Measurements from ENCODE around the gene SLC45A2. TPM values are rescaled to one million over a fixed set of nuclear protein-coding genes. Genes with fewer than 3 reads are reported as not detected.

Gene SLC45A2
- total RNA-seq, 1 donor from 2014 or later: 2.4 TPM

DNA sequence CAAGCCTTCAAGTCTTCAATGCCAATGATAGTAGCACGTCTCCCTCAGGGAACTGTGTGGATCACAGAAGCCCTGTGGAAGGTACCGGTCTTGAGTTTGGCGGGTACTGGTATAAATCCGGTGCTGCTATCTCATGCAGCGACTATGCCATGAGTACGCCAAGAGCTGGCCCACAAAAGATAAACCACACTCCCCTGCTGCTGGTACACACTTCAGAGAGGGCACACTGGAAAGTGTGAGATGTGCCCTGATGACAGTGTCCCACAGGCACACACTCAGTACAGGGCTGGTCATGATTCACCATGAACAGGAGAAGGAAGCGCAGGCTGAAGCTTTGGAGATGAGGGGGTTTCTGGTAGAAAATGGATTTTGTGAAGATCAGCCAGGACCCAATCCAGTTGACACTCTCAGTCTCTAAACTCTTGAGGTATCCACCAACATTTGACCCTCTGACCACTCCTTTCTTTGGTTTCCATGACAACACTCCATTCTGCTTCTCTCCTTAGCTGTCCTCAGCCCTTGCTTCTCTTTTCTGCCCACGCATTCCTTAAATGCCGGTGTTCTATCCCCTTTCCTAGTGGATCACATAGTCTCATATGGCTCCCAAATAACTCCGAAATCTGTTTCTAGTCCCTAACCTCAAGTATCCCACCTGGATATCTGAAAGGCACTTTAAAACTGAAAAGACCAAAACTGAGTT lies 18.3 kb upstream of the SLC45A2 start:
- TF ChIP-seq, protein P1, sequence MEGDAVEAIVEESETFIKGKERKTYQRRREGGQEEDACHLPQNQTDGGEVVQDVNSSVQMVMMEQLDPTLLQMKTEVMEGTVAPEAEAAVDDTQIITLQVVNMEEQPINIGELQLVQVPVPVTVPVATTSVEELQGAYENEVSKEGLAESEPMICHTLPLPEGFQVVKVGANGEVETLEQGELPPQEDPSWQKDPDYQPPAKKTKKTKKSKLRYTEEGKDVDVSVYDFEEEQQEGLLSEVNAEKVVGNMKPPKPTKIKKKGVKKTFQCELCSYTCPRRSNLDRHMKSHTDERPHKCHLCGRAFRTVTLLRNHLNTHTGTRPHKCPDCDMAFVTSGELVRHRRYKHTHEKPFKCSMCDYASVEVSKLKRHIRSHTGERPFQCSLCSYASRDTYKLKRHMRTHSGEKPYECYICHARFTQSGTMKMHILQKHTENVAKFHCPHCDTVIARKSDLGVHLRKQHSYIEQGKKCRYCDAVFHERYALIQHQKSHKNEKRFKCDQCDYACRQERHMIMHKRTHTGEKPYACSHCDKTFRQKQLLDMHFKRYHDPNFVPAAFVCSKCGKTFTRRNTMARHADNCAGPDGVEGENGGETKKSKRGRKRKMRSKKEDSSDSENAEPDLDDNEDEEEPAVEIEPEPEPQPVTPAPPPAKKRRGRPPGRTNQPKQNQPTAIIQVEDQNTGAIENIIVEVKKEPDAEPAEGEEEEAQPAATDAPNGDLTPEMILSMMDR (IDR thresholded peaks at IDR 0.05; ENCODE audit: unreplicated experiment): no peak
- Mint-ChIP-seq H3K27me3 (no peaks in the 10 kb centered on the region), H3K27ac (peak overlapping the region; percentile 76), H3K4me1 (ENCODE audit: low read depth) (peaks cover 48% of the 10 kb centered on the region), H3K9me3 (ENCODE audit: low read depth) (no peaks in the 10 kb centered on the region), H3K4me3 (ENCODE audit: low read depth) (no peak overlapping the region), H3K36me3 (ENCODE audit: insufficient read depth) (peaks cover 25% of the 10 kb centered on the region)
- DNase-seq (ENCODE audit: low spot score, unreplicated experiment): no peak

DNA sequence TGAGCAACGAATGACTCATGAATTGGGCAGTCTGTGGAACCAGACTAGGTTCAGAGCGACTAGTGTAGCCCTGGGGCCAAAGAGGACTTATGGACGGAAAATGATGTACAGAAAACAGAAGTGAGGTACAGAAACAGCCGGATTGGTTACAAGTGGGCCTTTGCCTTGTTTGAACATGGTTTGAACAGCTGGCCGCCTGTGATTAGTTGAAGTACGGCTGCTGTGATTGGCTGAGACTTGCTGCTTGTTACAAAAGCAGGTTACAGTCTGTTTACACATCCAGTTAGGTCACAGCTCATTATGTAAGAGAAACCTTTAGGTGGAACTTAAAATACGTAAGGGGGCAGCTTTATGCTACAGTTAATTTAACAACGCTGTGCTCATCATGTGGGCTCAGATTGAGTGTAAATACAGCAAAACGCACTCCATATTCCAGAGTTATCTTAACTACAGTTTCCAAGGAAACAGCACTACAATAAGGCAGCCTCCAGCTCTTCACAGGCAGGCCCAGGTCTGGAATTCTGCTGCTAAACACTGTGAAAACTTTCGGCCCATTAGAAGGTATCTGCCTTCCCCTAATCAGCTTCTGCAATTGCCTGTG lies 16.8 kb upstream of the SLC45A2 start:
- Mint-ChIP-seq H3K4me3 (ENCODE audit: low read depth) (no peak overlapping the region), H3K27ac (peak overlapping the region; percentile 96), H3K4me1 (ENCODE audit: low read depth) (peaks cover 46% of the 10 kb centered on the region), H3K36me3 (ENCODE audit: insufficient read depth) (peaks cover 31% of the 10 kb centered on the region), H3K27me3 (no peaks in the 10 kb centered on the region), H3K9me3 (ENCODE audit: low read depth) (no peaks in the 10 kb centered on the region)
- TF ChIP-seq, protein P1 (IDR thresholded peaks at IDR 0.05; ENCODE audit: unreplicated experiment): no peak
- peak; percentile 16 for DNase-seq (ENCODE audit: low spot score, unreplicated experiment)

DNA sequence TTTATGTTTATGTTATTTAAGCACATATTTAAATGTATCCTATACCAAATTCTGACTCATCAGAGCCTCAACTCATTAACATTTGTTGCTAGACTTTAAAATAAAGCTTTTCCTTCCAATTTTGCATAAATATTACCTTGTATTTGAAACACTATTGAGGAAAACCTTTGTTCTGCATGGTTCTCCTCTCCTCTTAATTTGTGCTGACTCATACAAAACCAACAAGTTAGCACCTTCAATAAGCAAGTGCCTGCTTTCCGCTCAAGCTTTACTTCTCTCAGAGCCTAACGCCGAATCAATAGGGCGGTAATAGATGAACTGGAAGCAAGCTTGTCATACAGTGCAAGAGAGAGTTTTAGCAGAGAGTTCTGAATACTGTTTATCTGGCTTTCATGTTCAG lies 15.5 kb upstream of the SLC45A2 start:
- TF ChIP-seq, protein P1 (IDR thresholded peaks at IDR 0.05; ENCODE audit: unreplicated experiment): no peak
- H3K36me3 Mint-ChIP-seq (ENCODE audit: insufficient read depth): peaks cover 28% of the 10 kb centered on the region
- peak overlapping the region; percentile 60 for H3K27ac Mint-ChIP-seq
- H3K9me3 Mint-ChIP-seq (ENCODE audit: low read depth): no peaks in the 10 kb centered on the region
- no peaks in the 10 kb centered on the region for H3K27me3 Mint-ChIP-seq
- no peak for DNase-seq (ENCODE audit: low spot score, unreplicated experiment)
- no peak overlapping the region for H3K4me3 Mint-ChIP-seq (ENCODE audit: low read depth)
- peaks cover 44% of the 10 kb centered on the region for H3K4me1 Mint-ChIP-seq (ENCODE audit: low read depth)

DNA sequence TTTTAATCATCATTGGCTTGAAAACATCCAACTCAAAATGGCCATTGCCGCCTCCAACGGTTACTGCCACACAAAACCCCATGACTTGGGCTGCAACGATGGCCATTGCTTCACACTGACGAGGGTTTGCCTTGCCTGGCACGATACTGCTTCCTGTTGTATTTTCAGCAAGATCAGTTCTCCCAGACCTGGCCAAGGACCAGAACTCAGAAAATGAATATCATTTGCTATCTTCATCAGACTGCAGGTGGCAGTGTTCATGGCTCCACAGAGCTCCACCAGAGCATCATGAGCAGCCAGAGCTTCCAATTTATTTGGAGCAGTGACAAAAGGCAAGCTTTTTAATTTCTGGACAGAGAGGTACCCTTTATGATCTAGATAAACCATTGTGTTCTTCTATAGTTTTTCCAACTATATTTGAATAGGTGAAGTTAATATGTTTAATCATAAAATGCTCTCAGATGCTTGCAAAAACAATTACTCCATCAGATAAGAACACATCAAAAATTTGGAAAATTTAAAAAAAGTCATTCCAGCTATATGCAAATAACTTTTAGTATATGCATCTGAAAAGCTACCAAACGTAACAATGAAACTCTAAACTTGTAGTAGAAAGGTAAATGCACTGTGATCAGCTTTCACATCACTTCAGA lies 13.0 kb upstream of the SLC45A2 start:
- no peaks in the 10 kb centered on the region for H3K27me3 Mint-ChIP-seq
- H3K9me3 Mint-ChIP-seq (ENCODE audit: low read depth): no peaks in the 10 kb centered on the region
- H3K4me1 Mint-ChIP-seq (ENCODE audit: low read depth): peaks cover 37% of the 10 kb centered on the region
- peaks cover 17% of the 10 kb centered on the region for H3K36me3 Mint-ChIP-seq (ENCODE audit: insufficient read depth)
- H3K4me3 Mint-ChIP-seq (ENCODE audit: low read depth): no peak overlapping the region
- TF ChIP-seq, protein P1 (IDR thresholded peaks at IDR 0.05; ENCODE audit: unreplicated experiment): peak; percentile 64
- DNase-seq (ENCODE audit: low spot score, unreplicated experiment): no peak
- H3K27ac Mint-ChIP-seq: no peak overlapping the region

DNA sequence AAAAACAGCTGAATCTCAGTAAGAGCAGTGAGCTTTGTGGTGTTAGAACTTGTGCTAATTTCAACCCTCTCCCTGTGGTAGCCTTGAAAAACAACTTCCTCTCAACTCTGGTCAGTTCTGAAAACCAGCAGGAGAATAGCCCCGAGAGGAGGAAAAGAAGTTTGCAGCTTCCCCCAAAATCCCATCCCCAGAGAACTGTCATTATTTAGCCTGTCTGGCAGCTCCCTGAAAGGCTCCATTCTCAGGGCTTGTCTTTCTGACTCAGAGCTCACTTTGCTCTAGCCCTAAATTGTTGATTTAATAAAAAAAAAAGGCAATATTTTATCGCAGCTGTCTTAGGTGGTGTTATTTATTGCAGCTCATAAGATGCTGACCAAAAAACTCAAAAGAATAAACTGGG lies 11.4 kb upstream of the SLC45A2 start:
- H3K4me3 Mint-ChIP-seq (ENCODE audit: low read depth): no peak overlapping the region
- no peak overlapping the region for H3K27ac Mint-ChIP-seq
- no peaks in the 10 kb centered on the region for H3K27me3 Mint-ChIP-seq
- no peak for DNase-seq (ENCODE audit: low spot score, unreplicated experiment)
- TF ChIP-seq, protein P1 (IDR thresholded peaks at IDR 0.05; ENCODE audit: unreplicated experiment): no peak
- H3K9me3 Mint-ChIP-seq (ENCODE audit: low read depth): no peaks in the 10 kb centered on the region
- H3K36me3 Mint-ChIP-seq (ENCODE audit: insufficient read depth): peaks cover 19% of the 10 kb centered on the region
- H3K4me1 Mint-ChIP-seq (ENCODE audit: low read depth): peaks cover 26% of the 10 kb centered on the region
